ENCODE measurements around the gene EEA1.

DNA sequence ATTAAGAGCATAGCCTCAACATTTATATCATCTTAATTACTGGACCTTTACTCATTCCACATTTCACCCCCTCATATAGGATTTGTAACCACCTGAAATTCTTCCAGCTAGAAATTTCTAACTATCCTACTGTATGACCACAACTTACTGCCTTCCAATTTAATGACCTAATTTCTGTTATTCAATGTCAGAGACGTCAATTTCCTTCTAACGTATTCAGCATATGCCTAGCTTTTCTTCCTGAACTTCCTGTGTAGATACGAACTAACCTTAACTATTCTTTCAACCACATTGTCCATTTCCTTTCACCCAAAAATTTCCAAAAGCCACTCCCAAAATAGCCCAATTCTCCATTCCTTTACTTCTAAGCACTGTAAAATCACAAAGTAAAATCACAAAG, 108.0 kb downstream of the EEA1 start:
- TF ChIP-seq ZNF384 (IDR thresholded peaks at IDR 0.05) = no peak
- no peak for TF ChIP-seq ELF4 (IDR thresholded peaks at IDR 0.05)
- TF ChIP-seq NFRKB (IDR thresholded peaks at IDR 0.05) = no peak
- no peak for TF ChIP-seq SP1 (IDR thresholded peaks at IDR 0.05)
- TF ChIP-seq FOXK2 (IDR thresholded peaks at IDR 0.05) = no peak
- no peak for TF ChIP-seq ARNT (IDR thresholded peaks at IDR 0.05)
- no peak for TF ChIP-seq L3MBTL2 (conservative IDR thresholded peaks at IDR 0.05)
- no peak for TF ChIP-seq TARDBP (IDR thresholded peaks at IDR 0.05)
- no peak for TF ChIP-seq FOXA1 (IDR thresholded peaks at IDR 0.05)
- TF ChIP-seq HDGF (IDR thresholded peaks at IDR 0.05; ENCODE audit: borderline replicate concordance) = no peak
- TF ChIP-seq PKNOX1 (IDR thresholded peaks at IDR 0.05) = no peak
- no peak for TF ChIP-seq SUZ12 (IDR thresholded peaks at IDR 0.05)
- no peak for TF ChIP-seq BHLHE40 (IDR thresholded peaks at IDR 0.05; ENCODE audit: borderline replicate concordance)
- no peak for TF ChIP-seq LEF1 (IDR thresholded peaks at IDR 0.05; ENCODE audit: borderline replicate concordance)

Measured in HEK293T (cell line).